ELR (cell line): Measurements from ENCODE around the gene MTA1.

ENCODE experiments used
- DNase-seq: peaks from one replicate; pipeline ENCODE4 v3.0.0-alpha.2; 2015; ENCODE audit warnings: low read depth

MTA1 gene

DNA sequence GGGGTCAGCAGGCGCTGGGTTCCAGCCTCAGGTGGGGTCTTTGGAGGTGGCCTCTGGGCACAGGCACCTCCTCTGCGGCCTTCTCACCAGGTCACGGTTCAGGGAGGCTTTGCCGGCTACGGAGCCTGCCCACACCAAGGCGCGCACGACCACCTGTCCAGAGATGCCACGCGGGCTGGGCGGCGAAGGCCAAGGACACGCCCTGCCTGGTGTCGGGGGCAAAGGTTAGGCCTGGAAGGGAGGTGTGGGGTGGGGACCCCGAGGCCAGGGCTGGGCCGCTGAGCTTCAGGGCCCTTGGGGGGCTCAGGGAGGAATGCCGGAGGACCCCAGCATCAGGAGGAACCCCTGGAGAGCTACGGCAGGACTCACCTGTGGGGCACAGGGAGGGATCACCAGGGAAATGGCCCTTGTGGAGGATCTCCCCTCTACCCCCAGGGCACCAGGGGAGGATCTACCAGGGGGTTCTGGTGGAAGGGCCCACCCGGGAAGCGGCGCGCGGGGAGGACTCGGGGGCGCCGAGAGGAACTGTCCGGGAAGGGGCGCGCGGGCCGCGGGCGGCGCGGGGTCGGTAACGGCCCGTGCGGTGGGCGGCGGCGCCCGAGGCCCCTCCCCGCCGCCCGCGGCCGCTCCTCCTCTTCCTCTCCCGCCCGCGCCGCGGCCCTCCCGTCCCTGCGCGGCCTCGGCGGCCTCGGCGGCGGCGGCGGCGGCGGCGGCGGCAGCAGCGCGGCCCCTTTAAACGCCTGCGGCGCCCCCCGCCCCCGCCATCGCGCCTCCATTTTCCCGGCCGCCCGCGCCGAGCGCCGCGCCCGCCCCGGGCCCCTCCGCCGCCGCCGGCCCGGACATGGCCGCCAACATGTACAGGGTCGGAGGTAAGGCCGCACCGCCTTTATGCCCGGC is at the start of gene MTA1:
TSS of gene MTA1 (plus strand) at position 633 of the 897 bp plus-strand sequence. CDS start at position 842, 209 bp downstream.
- peak; percentile 71 for DNase-seq

DNA sequence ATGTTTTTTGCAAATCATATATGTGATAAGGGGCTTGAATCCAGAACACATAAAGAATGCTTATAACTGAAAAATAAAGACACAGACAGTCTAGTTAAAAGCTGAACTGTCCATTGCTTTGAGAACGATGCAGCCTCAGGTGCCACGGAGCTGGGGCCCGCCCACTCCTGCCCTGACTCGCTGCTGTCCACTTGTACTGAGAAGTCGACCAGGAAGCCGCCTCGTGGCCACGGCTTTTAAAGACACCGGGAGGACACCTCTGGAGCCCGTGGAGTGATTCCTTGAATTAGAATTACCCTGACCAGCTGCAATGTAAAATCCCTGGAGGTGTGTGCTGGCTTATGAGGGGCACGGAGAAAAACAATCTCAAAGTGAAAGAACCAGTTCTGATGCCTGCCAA is 45.2 kb upstream of the MTA1 start:
- no peak for DNase-seq

GRCh38 chr14:105375635-105376057 is 44.0 kb upstream of the MTA1 start:
- DNase-seq: peak; percentile 56

DNA sequence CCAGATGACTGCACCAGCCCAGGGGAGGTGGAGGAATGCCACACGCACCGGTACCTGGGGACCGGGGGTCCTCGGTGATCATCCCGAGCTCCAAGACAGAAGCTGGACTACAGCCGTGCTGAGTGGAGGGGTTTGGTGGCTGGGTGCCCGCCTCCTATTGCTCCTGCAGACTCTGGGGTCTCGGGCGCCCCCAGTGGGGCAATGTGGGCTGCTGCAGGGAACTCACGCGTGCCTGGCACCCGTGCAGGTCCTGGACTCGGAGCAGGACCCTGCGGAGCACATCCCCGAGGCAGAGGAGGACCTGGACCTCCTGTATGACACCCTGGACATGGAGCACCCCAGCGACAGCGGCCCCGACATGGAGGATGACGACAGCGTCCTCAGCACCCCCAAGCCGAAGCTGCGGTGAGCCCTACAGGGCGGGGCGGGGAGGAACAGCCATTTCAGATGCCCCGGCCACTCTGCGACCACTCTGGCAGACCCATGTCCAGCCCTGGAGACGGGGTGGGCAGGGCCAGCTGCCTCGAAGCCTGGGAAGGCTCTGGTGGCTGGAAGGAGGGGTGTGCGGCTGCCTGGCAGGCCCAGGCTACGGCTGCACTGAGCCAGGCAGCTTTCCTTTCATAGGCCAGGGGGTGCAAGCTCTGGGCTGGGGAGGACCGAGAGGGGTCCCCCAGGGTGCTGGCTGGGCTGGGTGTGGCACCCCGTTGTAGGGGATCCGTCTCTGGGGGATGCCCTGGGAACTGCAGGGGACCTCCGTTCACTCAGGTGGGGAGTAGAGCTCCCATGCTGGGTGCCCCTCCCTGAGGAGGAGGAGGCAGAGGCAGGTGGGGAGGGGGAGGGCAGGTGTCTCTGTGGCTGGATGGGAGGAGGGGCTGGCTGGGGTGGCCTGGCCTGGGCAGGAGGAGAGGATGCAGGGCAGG is 42.8 kb upstream of the MTA1 start:
- no peak for DNase-seq

DNA sequence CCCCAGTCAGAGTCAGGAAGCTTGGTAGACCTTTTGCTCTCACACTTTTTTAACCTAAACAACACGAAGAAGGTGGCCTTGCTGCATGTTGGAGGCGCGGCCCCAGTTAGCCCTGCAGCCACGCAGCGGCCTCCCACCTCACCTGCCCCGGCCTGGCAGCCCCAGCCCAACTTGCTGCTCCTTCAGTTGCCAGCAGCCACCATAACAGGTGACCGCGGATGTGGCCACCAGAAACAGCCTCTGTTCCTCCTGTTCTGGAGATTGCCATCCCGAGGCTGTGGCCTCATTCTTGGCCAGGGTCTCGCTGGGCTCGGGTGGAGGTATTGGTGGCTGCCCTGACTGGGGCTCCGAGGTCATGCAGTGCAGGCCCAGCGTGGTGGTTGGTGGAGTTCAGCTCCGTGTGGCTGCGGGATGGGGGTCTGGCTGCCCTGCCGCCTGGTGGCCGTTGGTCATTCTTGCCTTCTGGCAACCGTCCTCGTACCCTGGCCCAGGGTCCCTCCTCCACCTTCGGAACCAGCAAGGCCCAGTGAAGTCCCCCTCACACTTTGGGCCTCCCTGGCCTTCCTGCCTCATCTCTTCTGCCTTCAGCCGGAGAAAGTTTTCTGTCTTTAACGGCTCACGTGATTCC is 42.0 kb upstream of the MTA1 start:
- DNase-seq: no peak

DNA sequence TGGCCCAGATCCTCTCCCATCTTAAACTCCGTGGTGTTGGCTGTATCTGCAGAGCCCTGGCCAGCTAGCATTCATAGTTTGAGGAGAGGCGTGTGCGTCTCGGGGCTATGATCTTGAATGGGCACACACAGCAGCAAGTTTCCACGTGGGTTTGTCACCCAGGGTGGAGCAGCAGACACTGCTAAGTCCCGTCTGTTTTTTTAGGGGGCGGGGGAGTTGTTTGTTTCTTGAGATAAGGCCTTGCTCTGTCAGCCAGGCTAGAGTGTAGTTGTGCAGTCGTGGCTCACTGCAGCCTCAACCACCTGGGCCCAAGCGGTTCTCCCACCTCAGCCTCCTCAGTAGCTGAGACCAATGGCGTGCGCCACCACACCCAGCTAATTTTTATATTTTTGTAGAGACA is 41.4 kb upstream of the MTA1 start:
- no peak for DNase-seq

GRCh38 chr14:105378873-105379685 is 40.5 kb upstream of the MTA1 start:
- no peak for DNase-seq

DNA sequence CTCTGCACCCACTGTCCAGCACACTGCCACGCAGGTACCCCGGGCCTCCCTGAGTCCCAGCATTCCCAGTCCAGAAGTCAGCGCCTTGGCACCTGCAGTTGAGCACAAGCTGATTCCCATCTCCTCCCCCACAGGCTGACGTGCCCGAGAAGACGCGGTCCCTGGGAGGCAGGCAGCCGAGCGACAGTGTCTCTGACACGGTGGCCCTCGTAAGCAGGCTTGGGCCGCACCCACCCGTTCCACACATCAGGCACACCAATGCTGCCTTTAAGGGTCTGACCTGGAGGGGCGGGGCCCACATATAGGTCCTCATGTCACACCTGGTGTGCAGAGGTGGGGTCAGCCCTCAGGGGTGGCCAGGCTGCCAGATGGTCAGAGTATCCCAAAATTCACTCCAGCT is 39.7 kb upstream of the MTA1 start:
- no peak for DNase-seq

- DNase-seq: no peak
Measured at GRCh38 chr14:105380756-105381155, 38.9 kb upstream of the MTA1 start.

DNA sequence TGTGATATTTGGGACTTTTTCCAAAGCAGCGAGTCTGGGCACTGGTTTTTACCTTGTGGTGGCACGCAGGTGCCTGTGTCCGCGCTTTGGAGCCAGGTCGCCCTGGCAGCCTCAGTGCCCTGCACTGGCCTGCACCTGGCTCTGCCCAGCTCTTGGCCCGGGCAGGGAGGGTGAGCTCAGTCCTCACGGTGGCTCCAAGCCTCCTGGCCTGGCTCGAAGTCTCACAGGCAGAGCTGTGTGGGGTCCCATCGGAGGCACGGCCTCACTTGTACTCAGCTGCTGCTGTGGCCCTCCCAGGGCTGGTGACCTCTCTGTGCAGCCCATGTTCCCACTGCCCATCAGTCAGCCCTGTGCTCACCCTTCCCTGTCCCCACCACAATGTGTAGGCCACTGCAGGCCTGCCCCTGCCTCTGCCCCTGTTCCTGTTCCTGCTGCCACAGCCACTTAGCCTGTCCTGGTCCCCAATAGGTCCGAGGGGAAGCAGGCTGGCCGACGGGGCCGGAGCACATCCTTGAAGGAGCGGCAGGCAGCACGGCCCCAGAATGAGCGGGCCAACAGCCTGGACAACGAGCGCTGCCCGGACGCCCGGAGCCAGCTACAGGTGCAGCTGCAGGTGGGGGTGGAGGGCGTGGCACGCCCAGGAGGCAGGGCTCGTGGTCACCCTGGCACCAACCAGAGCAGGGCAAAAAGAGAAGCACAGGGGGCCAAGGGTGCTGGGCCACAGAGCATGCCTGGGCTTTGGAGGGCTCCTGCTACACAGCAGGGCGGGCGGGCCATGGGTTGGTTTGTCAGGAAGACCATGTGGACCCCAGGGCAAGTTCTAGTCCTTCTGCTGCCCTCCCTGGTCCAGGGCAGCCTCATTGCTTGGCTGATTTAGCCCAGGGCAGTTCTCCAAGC is 37.9 kb upstream of the MTA1 start:
- DNase-seq: no peak

DNA sequence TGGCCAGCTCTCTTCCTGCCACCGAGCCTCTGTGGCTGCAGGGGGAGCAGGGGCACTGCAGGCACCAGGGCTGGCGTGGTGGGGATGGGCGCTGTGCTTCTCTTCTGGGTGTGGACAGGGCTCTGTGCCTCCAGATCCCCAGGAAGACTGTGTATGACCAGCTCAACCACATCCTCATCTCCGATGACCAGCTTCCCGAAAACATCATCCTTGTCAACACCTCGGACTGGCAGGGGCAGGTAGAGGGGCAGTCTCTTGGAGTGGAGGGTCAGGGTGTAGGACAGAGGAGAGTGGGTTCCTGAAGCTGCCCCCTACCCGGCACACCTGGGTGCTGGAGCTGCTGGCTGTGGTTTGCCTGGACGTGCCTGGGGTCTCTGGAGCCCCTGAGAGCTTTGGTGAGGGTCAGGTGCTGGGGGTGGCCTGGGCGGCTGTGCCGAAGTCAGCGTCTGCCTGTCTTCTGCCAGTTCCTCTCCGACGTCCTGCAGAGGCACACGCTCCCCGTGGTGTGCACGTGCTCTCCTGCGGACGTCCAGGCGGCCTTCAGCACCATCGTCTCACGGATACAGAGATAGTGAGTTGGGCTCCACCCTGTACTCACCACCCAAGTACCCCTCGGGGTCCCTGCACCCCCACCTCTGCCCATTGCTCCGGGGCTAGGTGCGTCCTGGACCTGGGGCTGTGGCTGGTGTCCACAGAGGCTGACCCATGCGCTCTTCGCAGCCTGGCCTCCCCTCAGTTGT is 37.1 kb upstream of the MTA1 start:
- no peak for DNase-seq

GRCh38 chr14:105383083-105383730 is 36.4 kb upstream of the MTA1 start:
- no peak for DNase-seq

- no peak for DNase-seq
Measured at GRCh38 chr14:105384041-105384557, 35.5 kb upstream of the MTA1 start.

DNA sequence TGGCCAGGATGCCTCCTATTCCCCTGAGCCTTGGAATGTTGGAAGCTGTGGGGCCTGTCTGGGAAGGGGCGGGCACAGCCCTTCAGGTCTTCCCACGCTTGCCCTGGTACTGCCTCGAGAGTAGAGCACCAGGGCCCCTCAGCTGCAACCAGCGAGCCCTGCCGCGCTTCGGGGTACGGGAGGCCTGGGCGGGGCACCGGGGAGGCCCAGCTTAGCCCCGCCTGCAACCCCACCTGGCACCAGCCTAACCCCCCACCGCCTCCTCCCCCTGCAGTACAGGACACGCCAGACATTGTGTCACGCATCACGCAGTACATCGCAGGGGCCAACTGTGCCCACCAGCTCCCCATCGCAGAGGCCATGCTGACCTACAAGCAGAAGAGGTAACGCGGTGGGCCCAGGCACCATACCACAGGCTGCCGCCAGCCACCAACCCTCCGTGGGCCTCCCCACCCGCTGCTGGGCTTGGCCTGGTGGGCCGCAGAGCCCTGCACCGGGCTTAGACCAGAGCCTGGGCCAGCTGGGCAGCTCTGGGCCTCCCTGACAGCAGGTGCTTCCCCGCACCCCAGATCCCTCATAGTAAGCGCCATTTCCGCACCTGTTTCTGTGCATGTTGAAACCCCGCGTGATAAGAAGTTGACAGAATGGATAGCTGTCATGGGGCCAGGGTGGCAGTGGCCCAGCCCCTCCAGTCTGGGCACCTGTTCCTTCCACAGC is 34.9 kb upstream of the MTA1 start:
- DNase-seq: no peak

GRCh38 chr14:105385322-105385637 is 34.3 kb upstream of the MTA1 start:
- DNase-seq: no peak

DNA sequence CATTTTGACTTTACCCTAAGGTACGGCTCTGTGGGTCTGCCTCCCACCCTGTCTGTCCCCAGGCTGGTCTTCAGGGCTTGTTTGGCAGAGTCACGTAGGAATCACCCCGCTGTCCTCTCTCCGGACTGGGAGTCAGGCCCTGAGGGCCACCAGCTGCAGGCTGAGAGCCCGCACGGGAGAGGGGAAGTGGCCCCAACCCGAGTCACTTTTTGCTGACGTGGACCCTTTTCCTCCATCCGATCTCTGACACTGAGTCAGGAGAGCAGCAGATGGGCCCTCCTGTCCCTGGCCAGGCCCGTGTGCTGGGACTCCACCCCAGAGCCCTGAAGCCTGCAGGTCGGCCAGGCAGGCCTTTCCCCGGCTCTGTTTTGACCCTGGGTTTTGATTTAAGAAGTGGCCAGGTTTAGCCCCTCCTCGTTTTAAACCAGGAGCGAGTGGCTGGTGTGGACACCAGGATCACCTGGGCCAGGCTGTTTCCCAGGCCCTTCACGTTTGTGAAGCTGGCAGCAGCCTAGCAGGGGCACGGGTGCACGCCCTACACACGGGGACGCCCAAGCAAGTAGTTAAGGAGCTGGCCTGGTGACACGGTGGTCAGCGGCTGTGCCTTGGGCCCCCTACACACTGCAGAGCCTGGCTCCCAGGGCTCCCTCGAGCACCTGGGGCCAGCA is 33.8 kb upstream of the MTA1 start:
- no peak for DNase-seq

DNA sequence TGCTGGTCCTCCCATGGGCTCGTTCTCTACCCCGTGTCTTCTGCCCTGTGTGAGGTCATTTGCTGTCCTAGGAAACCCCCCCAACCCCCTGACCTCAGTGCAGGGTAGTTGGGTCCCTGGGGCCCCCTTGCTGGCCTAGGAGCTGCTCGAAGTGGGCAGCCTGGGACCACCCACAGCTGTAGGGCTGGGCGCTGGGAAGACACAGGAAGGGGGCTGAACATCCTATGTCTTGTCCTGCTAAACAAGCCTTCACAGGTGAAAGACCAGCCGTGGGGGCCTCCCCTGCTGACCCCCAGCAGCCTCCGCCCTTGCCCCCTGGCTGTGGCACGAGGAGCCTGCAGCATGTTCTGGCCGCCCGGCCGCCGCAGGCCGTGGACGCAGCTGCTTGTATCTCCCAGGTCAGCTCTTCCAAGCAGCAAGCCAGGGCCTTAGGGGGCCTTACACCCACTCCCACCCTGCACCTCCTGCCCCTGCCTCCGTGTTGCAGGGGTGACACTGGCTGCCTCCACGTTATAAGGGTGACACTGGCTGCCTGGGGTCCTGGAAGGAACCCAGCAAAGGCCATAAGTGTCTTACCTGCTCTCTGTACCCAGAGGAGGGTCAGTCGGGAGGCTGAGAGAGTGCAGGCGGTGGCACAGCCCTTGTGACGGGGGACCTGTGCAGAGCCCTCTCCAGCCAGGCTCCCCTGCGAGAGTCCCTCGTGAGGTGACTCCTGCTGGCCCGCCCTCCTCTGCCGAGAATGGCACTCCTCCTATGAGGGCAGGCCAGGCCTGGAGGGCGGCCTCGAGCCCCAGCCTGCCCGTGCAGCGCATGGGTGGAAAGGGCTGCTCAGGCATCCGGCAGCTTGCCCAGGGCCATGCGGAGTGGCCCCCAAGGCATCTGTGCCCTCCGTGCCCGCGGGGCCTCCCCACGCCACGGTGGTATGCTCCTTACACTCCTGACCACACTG is 32.8 kb upstream of the MTA1 start:
- no peak for DNase-seq
